Measurements from ENCODE around the gene ARHGEF37. TPM values are rescaled to one million over a fixed set of nuclear protein-coding genes. Genes with fewer than 3 reads are reported as not detected.

Gene ARHGEF37
- total and polyA plus RNA-seq, 2 of the 8 experiments (the other 6 are each of a cell fraction or from before 2014, with no cell fraction given): 0.21 to 0.48 TPM

Small RNA genes lying within 50 kb of the gene (small RNA-seq; reads per million reads assigned to genes)
- gene RNU6-588P (ENCODE audit: insufficient read depth): not detected

Other genes with a start within 250 kb of the ARHGEF37 start
- 48.9 and 52.2 TPM in 2 replicates for gene GRPEL2, start 236.0 kb upstream of the ARHGEF37 start, total RNA-seq (2021; fragmentation: NEBNext Ultra II Directional; extraction: Animal tissue kit (Norgen Biotek cat#: 25700))
- 7.4 and 11.2 TPM in 2 replicates for gene GRPEL2, start 236.0 kb upstream of the ARHGEF37 start, polyA plus RNA-seq (2011; rRNA removed)
- gene PCYOX1L, start 223.5 kb upstream of the ARHGEF37 start, total RNA-seq (2021; fragmentation: NEBNext Ultra II Directional; extraction: Animal tissue kit (Norgen Biotek cat#: 25700)): 6.8 and 7.9 TPM in 2 replicates
- gene PCYOX1L, start 223.5 kb upstream of the ARHGEF37 start, polyA plus RNA-seq (2011; rRNA removed): 17.2 and 19.0 TPM in 2 replicates
- gene IL17B, start 202.2 kb upstream of the ARHGEF37 start, total RNA-seq (2021; fragmentation: NEBNext Ultra II Directional; extraction: Animal tissue kit (Norgen Biotek cat#: 25700)): not detected in 2 replicates
- gene IL17B, start 202.2 kb upstream of the ARHGEF37 start, polyA plus RNA-seq (2011; rRNA removed): 0.18 TPM in 1 of 2 replicates, not detected in the other
- 244 and 254 TPM in 2 replicates for gene CSNK1A1, start 30.1 kb upstream of the ARHGEF37 start, total RNA-seq (2021; fragmentation: NEBNext Ultra II Directional; extraction: Animal tissue kit (Norgen Biotek cat#: 25700))
- gene CSNK1A1, start 30.1 kb upstream of the ARHGEF37 start, polyA plus RNA-seq (2011; rRNA removed): 61.2 and 78.8 TPM in 2 replicates
- 11.4 and 11.5 TPM in 2 replicates for gene PPARGC1B, start 148.8 kb downstream of the ARHGEF37 start, total RNA-seq (2021; fragmentation: NEBNext Ultra II Directional; extraction: Animal tissue kit (Norgen Biotek cat#: 25700))
- 1.7 and 2.5 TPM in 2 replicates for gene PPARGC1B, start 148.8 kb downstream of the ARHGEF37 start, polyA plus RNA-seq (2011; rRNA removed)